Loucy (cell line): ENCODE results near the gene CCDC182.

ENCODE experiments used
- CTCF ChIP-seq: fragments of 200-600 bp; sonication (generic); conservative IDR thresholded peaks from 2 replicates; pipeline ENCODE4 v1.5.1; 2014; ENCODE audit warnings: mild to moderate bottlenecking, antibody characterized with exemption, low read length
- EZH2phosphoT487 ChIP-seq: fragments of 200-600 bp; IDR thresholded peaks from 2 replicates; pipeline ENCODE4 v1.6.1; 2018; ENCODE audit warnings: antibody characterized with exemption, mild to moderate bottlenecking, moderate library complexity, borderline replicate concordance

- TF ChIP-seq CTCF (no peak), EZH2phosphoT487 (no peak)
These were observed 29.8 kb upstream of the CCDC182 start for GRCh38 chr17:57774872-57775271.
